Esophagus muscularis mucosa (tissue), 4 donors: ENCODE measurements around the gene MIGA2. TPM values are rescaled to one million over a fixed set of nuclear protein-coding genes. Genes with fewer than 3 reads are reported as not detected.

Experiments
- DNase-seq: peaks from one replicate; pipeline ENCODE4 v3.0.0-alpha.2; 2017; ENCODE audit errors: extremely low spot score
- H3K27ac ChIP-seq, 4 donors: fragments of 200-600 bp; sonication (generic); replicated peaks in 1 of 4; 1 replicate in 3 of 4; 2 replicates in 1 of 4; pipeline ENCODE4 v1.5.1; 2016 to 2019; ENCODE audit warnings: mild to moderate bottlenecking in 1 of 4
- H3K27me3 ChIP-seq, 4 donors: fragments of 200-600 bp; sonication (generic); one replicate each; pipeline versions ENCODE4 v1.5.1 to v1.6.0; 2016 to 2019
- H3K36me3 ChIP-seq, 4 donors: fragments of 200-600 bp; sonication (generic); one replicate each; pipeline ENCODE4 v1.5.1; 2016 to 2019
- H3K4me1 ChIP-seq, 4 donors: fragments of 200-600 bp; sonication (generic); one replicate each; pipeline ENCODE4 v1.5.1; 2016 to 2019
- H3K4me3 ChIP-seq, 4 donors: fragments of 200-600 bp; sonication (generic); 1 replicate in 2 of 4; 2 replicates in 2 of 4; pipeline ENCODE4 v1.5.1; 2016 to 2019; ENCODE audit warnings: mild to moderate bottlenecking in 4 of 4, moderate library complexity in 1 of 4
- H3K9me3 ChIP-seq, 4 donors: fragments of 200-600 bp; sonication (generic); 1 replicate in 3 of 4; 2 replicates in 1 of 4; pipeline ENCODE4 v1.5.1; 2016 to 2019
- EP300 ChIP-seq: sonication (generic); formaldehyde crosslinking; IDR thresholded peaks from one replicate; pipeline ENCODE4 v1.6.1; 2017; ENCODE audit warnings: antibody characterized with exemption
- POLR2A ChIP-seq: fragments of 450-650 bp; IDR thresholded peaks from one replicate; pipeline ENCODE4 v1.6.1; 2017; ENCODE audit warnings: antibody characterized with exemption, moderate library complexity, mild to moderate bottlenecking, low read depth
- POLR2AphosphoS5 ChIP-seq, 2 donors: sonication (generic); formaldehyde crosslinking; IDR thresholded peaks; one replicate each; pipeline ENCODE4 v1.6.1; 2017; ENCODE audit warnings: antibody characterized with exemption in 2 of 2
- WGBS: methylation state at CpG from one replicate; pipeline ENCODE4 v1.1.5; 2018; 5-methylcytosine and 5-hydroxymethylcytosine counted together
- intact Hi-C: fragments of 100-400 bp; cut with DNase I; formaldehyde crosslinking; loops from one replicate; pipeline ENCODE4 v1.15.1; 2023
- total RNA-seq, 4 donors: library from RNA; depleted of rRNA; stranded (reverse); fragments of >200 nt; gene quantifications; one replicate each; pipeline versions ENCODE4 v1.1.0 to v1.2.1, GENCODE V29; 2016
- TF ChIP-seq, protein P1 (sequence below), 3 experiments: fragments of 200-600 bp in 2 of 3; fragments of 450-650 bp in 1 of 3; sonication (generic) in 2 of 3; IDR thresholded peaks; one replicate each; pipeline ENCODE4 v1.5.1; 2017 to 2019; ENCODE audit warnings: antibody characterized with exemption in 3 of 3, mild to moderate bottlenecking in 2 of 3, moderate library complexity in 1 of 3

Gene MIGA2
- total RNA-seq, 4 donors from 2014 or later = 23.9 to 44.2 (median 32.1) TPM

DNA sequence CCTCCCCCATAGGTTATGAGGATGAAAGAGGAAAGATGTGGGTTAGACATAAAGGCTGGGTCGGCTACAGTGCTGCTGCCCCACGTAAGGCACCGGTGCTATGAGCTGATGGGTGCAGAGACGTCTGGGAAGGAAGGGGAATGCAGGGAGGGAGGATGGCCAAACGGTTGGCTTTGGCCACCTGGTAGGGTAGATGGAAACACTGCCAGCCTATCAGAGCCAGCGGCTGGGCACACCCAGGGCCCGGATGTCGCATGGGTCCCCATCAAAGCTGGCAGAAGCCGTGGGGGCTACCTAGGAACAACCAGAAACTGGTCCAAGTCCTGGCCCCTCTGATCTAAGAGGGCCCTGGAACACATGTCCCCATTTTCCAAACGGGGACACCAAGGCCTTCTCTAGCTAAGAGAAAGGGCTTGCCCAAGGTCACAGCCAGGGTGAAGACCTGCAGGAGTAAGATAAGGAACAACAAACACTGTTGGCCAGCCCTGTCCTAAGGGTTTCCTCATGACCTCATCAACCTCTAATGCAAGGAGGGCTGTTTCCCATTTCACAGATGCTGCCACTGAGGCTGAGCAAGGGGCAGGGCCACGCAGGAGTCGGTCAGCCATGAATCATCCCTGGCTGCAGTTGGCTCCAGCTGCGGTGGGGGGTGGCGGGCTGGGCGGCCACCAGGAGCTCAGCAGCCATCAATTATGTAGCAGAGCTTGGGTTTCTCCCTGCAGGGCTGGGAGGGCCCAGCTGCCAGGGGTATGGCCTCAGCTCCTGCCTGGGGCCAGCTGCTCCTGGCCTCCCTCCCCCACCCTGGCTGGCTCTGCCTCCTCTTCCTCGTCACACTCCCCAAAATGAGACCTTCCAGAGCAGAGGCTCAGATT, 13.2 kb upstream of the MIGA2 start:
- Histone ChIP-seq H3K4me3 (no peak overlapping the region), H3K9me3 (no peaks in the 10 kb centered on the region), H3K27me3 (no peaks in the 10 kb centered on the region), H3K36me3 (peaks cover 0 to 22% (median 13%) of the 10 kb centered on the region in 4 donors), H3K27ac (peak overlapping the region; percentile 35 to 68 (median 46)), H3K4me1 (peaks cover 16 to 51% (median 46%) of the 10 kb centered on the region in 4 donors)
- WGBS = 62% methylated on average over 16 of the region's 16 CpGs
- intact Hi-C loops = no loop called here
- no peak for TF ChIP-seq POLR2A
- TF ChIP-seq, protein P1, sequence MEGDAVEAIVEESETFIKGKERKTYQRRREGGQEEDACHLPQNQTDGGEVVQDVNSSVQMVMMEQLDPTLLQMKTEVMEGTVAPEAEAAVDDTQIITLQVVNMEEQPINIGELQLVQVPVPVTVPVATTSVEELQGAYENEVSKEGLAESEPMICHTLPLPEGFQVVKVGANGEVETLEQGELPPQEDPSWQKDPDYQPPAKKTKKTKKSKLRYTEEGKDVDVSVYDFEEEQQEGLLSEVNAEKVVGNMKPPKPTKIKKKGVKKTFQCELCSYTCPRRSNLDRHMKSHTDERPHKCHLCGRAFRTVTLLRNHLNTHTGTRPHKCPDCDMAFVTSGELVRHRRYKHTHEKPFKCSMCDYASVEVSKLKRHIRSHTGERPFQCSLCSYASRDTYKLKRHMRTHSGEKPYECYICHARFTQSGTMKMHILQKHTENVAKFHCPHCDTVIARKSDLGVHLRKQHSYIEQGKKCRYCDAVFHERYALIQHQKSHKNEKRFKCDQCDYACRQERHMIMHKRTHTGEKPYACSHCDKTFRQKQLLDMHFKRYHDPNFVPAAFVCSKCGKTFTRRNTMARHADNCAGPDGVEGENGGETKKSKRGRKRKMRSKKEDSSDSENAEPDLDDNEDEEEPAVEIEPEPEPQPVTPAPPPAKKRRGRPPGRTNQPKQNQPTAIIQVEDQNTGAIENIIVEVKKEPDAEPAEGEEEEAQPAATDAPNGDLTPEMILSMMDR (IDR thresholded peaks at IDR 0.05) = no peak
- TF ChIP-seq EP300 = no peak
- TF ChIP-seq POLR2AphosphoS5 (IDR thresholded peaks at IDR 0.05) = peak in 1 of 2 donors; percentile 64
- no peak for DNase-seq

DNA sequence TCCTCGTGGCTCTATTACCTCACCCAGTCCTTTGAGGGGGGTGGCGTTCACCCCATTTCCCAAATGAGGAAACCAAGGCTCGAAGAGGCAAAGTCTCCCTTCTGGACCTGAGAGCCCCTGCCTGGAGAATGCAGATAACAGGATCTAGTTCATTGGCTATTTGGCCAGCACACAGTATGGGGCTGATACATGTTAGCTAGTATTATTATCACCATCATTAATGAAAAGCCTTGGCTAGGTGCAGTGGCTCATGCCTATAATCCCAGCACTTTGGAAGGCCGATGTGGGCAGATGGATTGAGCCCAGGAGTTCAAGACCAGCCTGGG, 12.6 kb upstream of the MIGA2 start:
- Histone ChIP-seq H3K9me3 (no peaks in the 10 kb centered on the region), H3K4me1 (peaks cover 19 to 54% (median 50%) of the 10 kb centered on the region in 4 donors), H3K4me3 (no peak overlapping the region), H3K27me3 (no peaks in the 10 kb centered on the region), H3K27ac (peak overlapping the region; percentile 35 to 68 (median 46)), H3K36me3 (peaks cover 0 to 16% (median 9%) of the 10 kb centered on the region in 4 donors)
- no peak for DNase-seq
- intact Hi-C loops = no loop called here
- TF ChIP-seq, protein P1 (IDR thresholded peaks at IDR 0.05) = no peak
- TF ChIP-seq POLR2AphosphoS5 (IDR thresholded peaks at IDR 0.05) = no peak
- no peak for TF ChIP-seq EP300
- TF ChIP-seq POLR2A = no peak
- 38% methylated on average over 4 of the region's 4 CpGs for WGBS

DNA sequence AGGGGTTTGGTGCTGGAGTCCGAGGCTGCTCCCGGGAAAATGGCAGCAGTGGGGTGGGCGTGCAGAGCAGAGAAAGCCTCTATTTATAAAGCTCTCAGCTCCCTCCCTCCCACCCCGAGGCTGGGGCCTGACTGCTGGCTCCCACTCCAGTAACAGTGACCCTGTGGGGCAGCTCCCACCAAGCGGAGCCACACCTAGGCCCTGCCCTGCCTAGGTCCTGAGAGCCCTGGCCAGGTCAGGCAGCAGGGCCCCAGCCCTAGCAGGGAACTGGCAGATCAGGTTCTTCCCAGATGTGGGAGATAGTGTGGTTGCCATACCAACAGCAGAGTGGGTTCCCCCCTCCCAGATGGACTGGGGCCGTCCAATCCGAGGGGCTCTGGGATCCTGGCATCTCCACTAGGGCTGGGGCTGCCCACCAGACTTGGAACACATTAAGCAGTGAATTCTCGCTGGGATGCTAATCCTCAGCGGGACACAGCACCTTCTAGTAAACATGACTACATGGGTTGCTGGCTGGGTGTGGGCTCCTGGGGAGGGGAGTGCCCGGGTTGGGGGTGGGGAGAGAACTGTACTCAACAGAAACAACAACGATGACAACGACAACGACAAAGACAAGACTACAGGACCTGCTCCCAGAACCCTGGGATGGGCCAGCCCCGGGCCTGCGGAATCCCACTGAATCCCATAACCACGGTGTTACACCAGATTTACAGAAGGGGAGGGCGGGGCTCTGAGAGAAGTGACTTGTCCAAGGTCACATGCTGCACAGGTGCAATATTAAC, 9.8 kb upstream of the MIGA2 start:
- Histone ChIP-seq H3K4me1 (peaks cover 22 to 57% (median 51%) of the 10 kb centered on the region in 4 donors), H3K9me3 (no peaks in the 10 kb centered on the region), H3K36me3 (no peaks in the 10 kb centered on the region), H3K27me3 (no peaks in the 10 kb centered on the region), H3K4me3 (peak overlapping the region; percentile 80 to 95 (median 88)), H3K27ac (peak overlapping the region; percentile 78 to 82 (median 80))
- DNase-seq = no peak
- WGBS = 41% methylated on average over 12 of the region's 17 CpGs
- TF ChIP-seq EP300 = no peak
- TF ChIP-seq, protein P1 (IDR thresholded peaks at IDR 0.05) = no peak
- TF ChIP-seq POLR2AphosphoS5 (IDR thresholded peaks at IDR 0.05) = no peak
- TF ChIP-seq POLR2A = no peak
- intact Hi-C loops = no loop called here

DNA sequence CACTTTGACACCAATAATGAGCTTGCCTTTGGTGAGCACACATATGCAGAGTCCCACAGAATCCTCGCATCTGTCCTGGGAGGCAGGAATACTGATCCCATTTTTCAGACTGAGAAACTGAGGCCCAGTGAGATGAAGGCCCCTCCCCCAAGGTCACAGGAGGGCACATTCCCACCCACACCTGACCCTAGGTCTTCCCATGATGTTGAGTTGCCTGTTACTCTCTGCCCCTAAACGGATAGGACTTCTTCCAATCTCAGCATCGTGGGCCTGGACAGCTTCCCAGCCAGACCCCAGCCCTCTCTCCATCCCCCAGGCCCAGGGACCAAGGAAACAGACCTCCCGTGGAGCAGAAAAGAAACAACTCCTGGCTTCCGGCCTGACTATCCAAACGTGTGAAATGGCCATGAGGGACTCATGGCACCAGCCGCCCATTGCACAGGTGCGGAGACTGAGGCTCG, 9.2 kb upstream of the MIGA2 start:
- no peak for TF ChIP-seq POLR2AphosphoS5 (IDR thresholded peaks at IDR 0.05)
- TF ChIP-seq, protein P1 (IDR thresholded peaks at IDR 0.05) = no peak
- TF ChIP-seq EP300 = no peak
- TF ChIP-seq POLR2A = no peak
- H3K27ac ChIP-seq = peak overlapping the region; percentile 78 to 82 (median 80)
- no peaks in the 10 kb centered on the region for H3K36me3 ChIP-seq
- intact Hi-C loops = no loop called here
- H3K4me1 ChIP-seq = peaks cover 22 to 52% (median 49%) of the 10 kb centered on the region in 4 donors
- peak overlapping the region; percentile 80 to 95 (median 88) for H3K4me3 ChIP-seq
- H3K9me3 ChIP-seq = no peaks in the 10 kb centered on the region
- 28% methylated on average over 9 of the region's 9 CpGs for WGBS
- DNase-seq = no peak
- H3K27me3 ChIP-seq = no peaks in the 10 kb centered on the region
